Panc1 (cell line): ENCODE measurements around the gene ZNF580. TPM values are rescaled to one million over a fixed set of nuclear protein-coding genes. Genes with fewer than 3 reads are reported as not detected.

Experiments used
- ATAC-seq: fragments of 200-7000 bp; cut with Tn5 transposase; 2 replicates; pipeline ENCODE4 v1.9.1; 2020; ENCODE audit warnings: mild to moderate bottlenecking, moderate library complexity
- BruUV-seq: library from RNA; stranded (reverse); fragments of 400-500 nt; replicated peaks from 2 replicates; lab custom pipeline; 2021; lab: Mats Ljungman, UMichigan
- CTCF ChIA-PET: fragments of 300-600 bp; sonication (Branson Sonifier 250); formaldehyde crosslinking; loops from one replicate; lab custom pipeline; 2022; ENCODE audit warnings: antibody characterized with exemption; lab: Charles Lee
- POLR2A ChIA-PET: fragments of 300-600 bp; sonication (Branson Sonifier 250); formaldehyde crosslinking; loops from one replicate; lab custom pipeline; 2022; ENCODE audit warnings: antibody characterized with exemption; lab: Charles Lee
- DNase-seq: peaks from one replicate; pipeline ENCODE4 v3.0.0-alpha.2; 2010; ENCODE audit warnings: low read depth, low spot score
- H3K27ac ChIP-seq: 2 replicates; pipeline ENCODE4 v1.5.1; 2011; ENCODE audit warnings: mild to moderate bottlenecking, low read length, inconsistent platforms
- H3K27me3 ChIP-seq: fragments of 200-500 bp; sonication (Bioruptor generic); 2 replicates; pipeline ENCODE4 v1.6.0; 2014; ENCODE audit warnings: low read length, inconsistent platforms; ENCODE audit not compliant: control insufficient read depth, insufficient read depth
- H3K36me3 ChIP-seq: fragments of 200-500 bp; sonication (Bioruptor generic); 2 replicates; pipeline ENCODE4 v1.5.1; 2014; ENCODE audit warnings: inconsistent platforms, mild to moderate bottlenecking, low read length, moderate library complexity; ENCODE audit not compliant: control insufficient read depth, insufficient read depth
- H3K4me1 ChIP-seq: 2 replicates; pipeline ENCODE4 v1.5.1; 2011; ENCODE audit warnings: inconsistent platforms, mild to moderate bottlenecking, low read length, moderate library complexity; ENCODE audit not compliant: control insufficient read depth, insufficient read depth
- H3K4me3 ChIP-seq, 2 experiments: 2 replicates each; pipeline ENCODE4 v1.5.1; 2011 to 2012; ENCODE audit warnings: low read depth in 2 of 2, low read length in 2 of 2, mild to moderate bottlenecking in 2 of 2, inconsistent platforms in 1 of 2, moderate library complexity in 1 of 2
- H3K9me3 ChIP-seq: fragments of 200-500 bp; sonication (Bioruptor generic); 2 replicates; pipeline ENCODE4 v1.5.1; 2014; ENCODE audit warnings: low read depth, mild to moderate bottlenecking, inconsistent platforms, low read length, moderate library complexity; ENCODE audit not compliant: control insufficient read depth, insufficient read depth
- SIN3A ChIP-seq: IDR thresholded peaks from 2 replicates; pipeline ENCODE4 v1.6.1; 2012; ENCODE audit warnings: low read depth, mild to moderate bottlenecking, low read length, moderate library complexity, borderline replicate concordance; ENCODE audit not compliant: insufficient read depth
- TCF7L2 ChIP-seq: IDR thresholded peaks from 2 replicates; pipeline ENCODE4 v1.6.1; 2011; ENCODE audit warnings: mild to moderate bottlenecking, low read depth, low read length, inconsistent platforms
- in situ Hi-C: cut with HindIII; loops from 2 replicates; pipeline ENCODE4 v1.10.0; 2016; ENCODE audit warnings: low sequenced_read_pairs, low pct_unique_long_range_greater_than_20kb
- intact Hi-C: fragments of 100-400 bp; cut with micrococcal nuclease; formaldehyde crosslinking; loops from one replicate; pipeline ENCODE4 v1.10.0; 2022; ENCODE audit not compliant: unreplicated experiment
- total RNA-seq: library from RNA; stranded (reverse); gene quantifications from one replicate; pipeline ENCODE4 v1.2.1, GENCODE V29; 2021; ENCODE audit not compliant: unreplicated experiment
- TF ChIP-seq, protein P1 (sequence below), 2 experiments: IDR thresholded peaks; 2 replicates each; pipeline ENCODE4 v1.6.1; 2011 to 2012; ENCODE audit warnings: low read depth in 2 of 2, control low read depth in 1 of 2, low read length in 1 of 2, mild to moderate bottlenecking in 1 of 2, moderate library complexity in 1 of 2; ENCODE audit not compliant: insufficient read depth in 1 of 2
- TF ChIP-seq, protein P2 (sequence below): fragments of 450-650 bp; IDR thresholded peaks from 2 replicates; pipeline ENCODE4 v1.5.1; 2017; ENCODE audit warnings: mild to moderate bottlenecking

The ZNF580 gene
- total RNA-seq, 1 experiment from 2014 or later: 58.0 TPM

DNA sequence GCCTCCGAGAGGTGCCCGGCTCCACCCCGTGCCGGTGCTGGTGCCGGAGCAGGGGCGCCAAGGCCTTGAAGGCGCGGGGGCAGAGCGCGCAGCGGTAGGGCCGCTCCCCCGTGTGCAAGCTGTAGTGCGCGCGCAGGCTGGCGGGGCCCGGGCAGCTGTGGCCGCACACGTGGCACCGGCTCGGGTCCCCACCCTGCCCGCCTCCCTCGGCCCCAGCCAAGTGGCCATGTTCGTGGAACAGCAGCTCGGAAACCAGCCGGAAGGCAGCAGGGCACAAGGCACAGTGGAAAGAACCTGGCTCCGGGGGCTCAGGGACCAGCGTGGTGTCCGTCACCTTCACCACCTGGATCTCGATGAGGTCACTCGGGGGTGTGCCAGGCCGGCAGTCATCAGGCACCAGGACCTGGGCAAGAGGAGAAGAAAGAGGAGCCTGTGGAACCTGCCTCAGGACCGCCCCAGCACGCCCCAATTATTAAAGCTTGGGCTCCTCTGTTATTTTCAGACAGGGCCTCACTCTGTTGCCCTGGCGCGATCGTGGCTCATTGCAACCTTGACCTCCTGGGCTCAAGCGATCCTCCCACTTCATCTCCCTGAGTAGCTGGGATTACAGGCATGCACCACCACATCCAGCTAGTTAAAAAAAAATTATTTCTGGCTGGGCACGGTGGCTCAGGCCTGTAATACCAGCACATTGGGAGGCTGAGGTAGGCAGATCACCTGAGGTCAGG lies 18.4 kb upstream of the ZNF580 start:
- Histone ChIP-seq H3K36me3 (no peaks in the 10 kb centered on the region), H3K27ac (no peak overlapping the region), H3K4me1 (0 out of 2 replicates have a peak, but pooled peaks cover 3% of the 10 kb centered on the region), H3K9me3 (no peaks in the 10 kb centered on the region), H3K27me3 (no peaks in the 10 kb centered on the region), H3K4me3 (no peak overlapping the region)
- in situ Hi-C loops (no loop called here), intact Hi-C loops (no loop called here)
- ChIA-PET POLR2A (no interaction called here), CTCF (no interaction called here)
- ATAC-seq (no peak), DNase-seq (no peak)
- no TSS peak for BruUV-seq
- TF ChIP-seq, protein P1, sequence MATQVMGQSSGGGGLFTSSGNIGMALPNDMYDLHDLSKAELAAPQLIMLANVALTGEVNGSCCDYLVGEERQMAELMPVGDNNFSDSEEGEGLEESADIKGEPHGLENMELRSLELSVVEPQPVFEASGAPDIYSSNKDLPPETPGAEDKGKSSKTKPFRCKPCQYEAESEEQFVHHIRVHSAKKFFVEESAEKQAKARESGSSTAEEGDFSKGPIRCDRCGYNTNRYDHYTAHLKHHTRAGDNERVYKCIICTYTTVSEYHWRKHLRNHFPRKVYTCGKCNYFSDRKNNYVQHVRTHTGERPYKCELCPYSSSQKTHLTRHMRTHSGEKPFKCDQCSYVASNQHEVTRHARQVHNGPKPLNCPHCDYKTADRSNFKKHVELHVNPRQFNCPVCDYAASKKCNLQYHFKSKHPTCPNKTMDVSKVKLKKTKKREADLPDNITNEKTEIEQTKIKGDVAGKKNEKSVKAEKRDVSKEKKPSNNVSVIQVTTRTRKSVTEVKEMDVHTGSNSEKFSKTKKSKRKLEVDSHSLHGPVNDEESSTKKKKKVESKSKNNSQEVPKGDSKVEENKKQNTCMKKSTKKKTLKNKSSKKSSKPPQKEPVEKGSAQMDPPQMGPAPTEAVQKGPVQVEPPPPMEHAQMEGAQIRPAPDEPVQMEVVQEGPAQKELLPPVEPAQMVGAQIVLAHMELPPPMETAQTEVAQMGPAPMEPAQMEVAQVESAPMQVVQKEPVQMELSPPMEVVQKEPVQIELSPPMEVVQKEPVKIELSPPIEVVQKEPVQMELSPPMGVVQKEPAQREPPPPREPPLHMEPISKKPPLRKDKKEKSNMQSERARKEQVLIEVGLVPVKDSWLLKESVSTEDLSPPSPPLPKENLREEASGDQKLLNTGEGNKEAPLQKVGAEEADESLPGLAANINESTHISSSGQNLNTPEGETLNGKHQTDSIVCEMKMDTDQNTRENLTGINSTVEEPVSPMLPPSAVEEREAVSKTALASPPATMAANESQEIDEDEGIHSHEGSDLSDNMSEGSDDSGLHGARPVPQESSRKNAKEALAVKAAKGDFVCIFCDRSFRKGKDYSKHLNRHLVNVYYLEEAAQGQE (IDR thresholded peaks at IDR 0.05; ENCODE audit: insufficient read depth in 1 of 2, low read depth in 2 of 2, low read length in 1 of 2): no peak
- TF ChIP-seq TCF7L2: no peak
- TF ChIP-seq SIN3A: no peak
- TF ChIP-seq, protein P2, sequence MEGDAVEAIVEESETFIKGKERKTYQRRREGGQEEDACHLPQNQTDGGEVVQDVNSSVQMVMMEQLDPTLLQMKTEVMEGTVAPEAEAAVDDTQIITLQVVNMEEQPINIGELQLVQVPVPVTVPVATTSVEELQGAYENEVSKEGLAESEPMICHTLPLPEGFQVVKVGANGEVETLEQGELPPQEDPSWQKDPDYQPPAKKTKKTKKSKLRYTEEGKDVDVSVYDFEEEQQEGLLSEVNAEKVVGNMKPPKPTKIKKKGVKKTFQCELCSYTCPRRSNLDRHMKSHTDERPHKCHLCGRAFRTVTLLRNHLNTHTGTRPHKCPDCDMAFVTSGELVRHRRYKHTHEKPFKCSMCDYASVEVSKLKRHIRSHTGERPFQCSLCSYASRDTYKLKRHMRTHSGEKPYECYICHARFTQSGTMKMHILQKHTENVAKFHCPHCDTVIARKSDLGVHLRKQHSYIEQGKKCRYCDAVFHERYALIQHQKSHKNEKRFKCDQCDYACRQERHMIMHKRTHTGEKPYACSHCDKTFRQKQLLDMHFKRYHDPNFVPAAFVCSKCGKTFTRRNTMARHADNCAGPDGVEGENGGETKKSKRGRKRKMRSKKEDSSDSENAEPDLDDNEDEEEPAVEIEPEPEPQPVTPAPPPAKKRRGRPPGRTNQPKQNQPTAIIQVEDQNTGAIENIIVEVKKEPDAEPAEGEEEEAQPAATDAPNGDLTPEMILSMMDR: no peak

DNA sequence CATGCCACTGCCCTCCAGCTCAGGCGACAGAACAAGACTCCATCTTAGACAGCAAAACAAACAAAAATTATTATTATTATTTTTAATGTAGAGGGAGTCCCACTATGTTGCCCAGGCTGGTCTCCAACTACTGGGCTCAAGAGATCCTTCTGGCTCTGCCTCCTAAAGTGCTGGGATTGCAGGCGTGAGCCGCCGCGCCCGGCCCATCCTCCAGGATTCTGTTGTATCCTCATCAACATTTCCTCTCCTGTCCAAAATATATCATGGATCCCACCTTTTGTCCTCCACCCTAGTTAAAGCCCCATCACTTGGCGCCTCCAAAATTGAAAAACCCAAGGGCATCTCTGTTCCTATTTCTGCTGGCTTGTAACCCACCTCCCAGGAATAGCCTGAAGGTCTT lies 17.7 kb upstream of the ZNF580 start:
- no peak overlapping the region for H3K27ac ChIP-seq
- TF ChIP-seq, protein P2: no peak
- TF ChIP-seq, protein P1 (IDR thresholded peaks at IDR 0.05; ENCODE audit: insufficient read depth in 1 of 2, low read depth in 2 of 2, low read length in 1 of 2): no peak
- TF ChIP-seq SIN3A: no peak
- in situ Hi-C loops (no loop called here), intact Hi-C loops (no loop called here)
- ChIA-PET CTCF (no interaction called here), POLR2A (no interaction called here)
- H3K4me3 ChIP-seq: no peak overlapping the region
- ATAC-seq (no peak), DNase-seq (no peak)
- H3K9me3 ChIP-seq: no peaks in the 10 kb centered on the region
- H3K4me1 ChIP-seq: 0 out of 2 replicates have a peak, but pooled peaks cover 3% of the 10 kb centered on the region
- no TSS peak for BruUV-seq
- H3K27me3 ChIP-seq: no peaks in the 10 kb centered on the region
- no peaks in the 10 kb centered on the region for H3K36me3 ChIP-seq
